Measurements from ENCODE around the gene ZNF862.
A peak's percentile ranks its signal among the peaks of the same experiment; 100 is the strongest.

The ZNF862 gene

GRCh38 chr7:149882248-149883047, 44.3 kb downstream of the ZNF862 start:
- H3K4me3 ChIP-seq (ENCODE audit: low read depth, low read length): no peak overlapping the region
- H3K4me1 ChIP-seq: peaks cover 7% of the 10 kb centered on the region
- H3K27me3 ChIP-seq: no peaks in the 10 kb centered on the region
- no peaks in the 10 kb centered on the region; the same call in 1 of the 2 replicates for H3K9me3 ChIP-seq
- DNase-seq: no peak
- H3K36me3 ChIP-seq: no peaks in the 10 kb centered on the region
- TF ChIP-seq CTCF (IDR thresholded peaks at IDR 0.05; ENCODE audit: low read depth, low read length): no peak

GRCh38 chr7:149883048-149883438, 44.9 kb downstream of the ZNF862 start:
- no peak overlapping the region for H3K4me3 ChIP-seq (ENCODE audit: low read depth, low read length)
- no peaks in the 10 kb centered on the region for H3K27me3 ChIP-seq
- no peaks in the 10 kb centered on the region for H3K36me3 ChIP-seq
- H3K4me1 ChIP-seq: peaks cover 7% of the 10 kb centered on the region
- no peak for DNase-seq
- TF ChIP-seq CTCF (IDR thresholded peaks at IDR 0.05; ENCODE audit: low read depth, low read length): no peak
- H3K9me3 ChIP-seq: no peaks in the 10 kb centered on the region; the same call in 1 of the 2 replicates

GRCh38 chr7:149883452-149883861, 45.3 kb downstream of the ZNF862 start:
- Histone ChIP-seq H3K9me3 (no peaks in the 10 kb centered on the region; the same call in 1 of the 2 replicates), H3K4me3 (ENCODE audit: low read depth, low read length) (no peak overlapping the region), H3K4me1 (peaks cover 7% of the 10 kb centered on the region), H3K27me3 (no peaks in the 10 kb centered on the region), H3K36me3 (no peaks in the 10 kb centered on the region)
- TF ChIP-seq CTCF (IDR thresholded peaks at IDR 0.05; ENCODE audit: low read depth, low read length): peak; percentile 88
- peak; percentile 68 for DNase-seq

GRCh38 chr7:149884016-149884415, 45.8 kb downstream of the ZNF862 start:
- TF ChIP-seq CTCF (IDR thresholded peaks at IDR 0.05; ENCODE audit: low read depth, low read length): no peak

GRCh38 chr7:149884541-149884940, 46.4 kb downstream of the ZNF862 start:
- Histone ChIP-seq H3K9me3 (no peaks in the 10 kb centered on the region; the same call in 1 of the 2 replicates), H3K4me1 (peaks cover 7% of the 10 kb centered on the region), H3K27me3 (no peaks in the 10 kb centered on the region), H3K36me3 (no peaks in the 10 kb centered on the region), H3K4me3 (ENCODE audit: low read depth, low read length) (no peak overlapping the region)
- no peak for TF ChIP-seq CTCF (IDR thresholded peaks at IDR 0.05; ENCODE audit: low read depth, low read length)
- DNase-seq: no peak

More at GRCh38 chr7:149884016-149884415, 45.8 kb downstream of the ZNF862 start:
- Histone ChIP-seq H3K4me3 (ENCODE audit: low read depth, low read length) (no peak overlapping the region), H3K27me3 (no peaks in the 10 kb centered on the region), H3K4me1 (peaks cover 7% of the 10 kb centered on the region), H3K36me3 (no peaks in the 10 kb centered on the region), H3K9me3 (no peaks in the 10 kb centered on the region; the same call in 1 of the 2 replicates)
- no peak for DNase-seq

Data from BE2C (cell line).